ENCODE data around the gene PSG5. TPM values are rescaled to one million over a fixed set of nuclear protein-coding genes. Genes with fewer than 3 reads are reported as not detected.
"Not testable (repeated sequence)": the region's sequence is repeated elsewhere in the genome, so short reads cannot be mapped to it uniquely, and the experiment has no call there.

PSG5 gene
- total and polyA plus RNA-seq, 7 donors = not detected

DNA sequence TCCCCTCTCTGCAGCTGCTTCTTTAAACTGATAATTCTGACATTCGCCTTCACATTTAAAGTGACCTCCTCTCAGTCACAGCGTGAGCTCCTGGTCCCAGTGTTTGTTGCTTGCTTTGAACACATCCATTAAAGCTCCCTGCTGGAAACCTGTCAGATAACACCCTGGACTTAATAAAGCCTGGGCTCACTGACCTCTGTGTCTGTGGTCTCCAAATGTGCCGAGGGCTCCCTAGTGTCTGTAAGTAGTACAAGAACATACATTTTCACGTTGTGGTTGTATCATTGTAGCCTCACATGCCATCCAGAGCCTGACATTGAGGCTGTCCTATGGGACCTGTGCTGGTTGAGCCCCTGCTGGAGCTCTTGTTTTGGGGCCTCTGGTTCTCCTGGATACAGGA lies 21.7 kb upstream of the PSG5 start:
- no peak overlapping the region for H3K27ac ChIP-seq
- H3K27me3 ChIP-seq (ENCODE audit: insufficient read depth in 3 of 3, low read length in 2 of 3) = no peaks in the 10 kb centered on the region
- no peak for DNase-seq
- no peak for ATAC-seq
- H3K4me1 ChIP-seq = no peaks in the 10 kb centered on the region
- no peaks in the 10 kb centered on the region for H3K36me3 ChIP-seq (ENCODE audit: insufficient read depth in 1 of 2, low read depth in 1 of 2)
- intact Hi-C loops (cut with DNase I) = no loop called here
- H3K4me3 ChIP-seq = no peak overlapping the region
- WGBS, 3 donors = 36 to 57% (median 53%) methylated on average over 4 of the region's 4 CpGs
- TF ChIP-seq, protein P1, sequence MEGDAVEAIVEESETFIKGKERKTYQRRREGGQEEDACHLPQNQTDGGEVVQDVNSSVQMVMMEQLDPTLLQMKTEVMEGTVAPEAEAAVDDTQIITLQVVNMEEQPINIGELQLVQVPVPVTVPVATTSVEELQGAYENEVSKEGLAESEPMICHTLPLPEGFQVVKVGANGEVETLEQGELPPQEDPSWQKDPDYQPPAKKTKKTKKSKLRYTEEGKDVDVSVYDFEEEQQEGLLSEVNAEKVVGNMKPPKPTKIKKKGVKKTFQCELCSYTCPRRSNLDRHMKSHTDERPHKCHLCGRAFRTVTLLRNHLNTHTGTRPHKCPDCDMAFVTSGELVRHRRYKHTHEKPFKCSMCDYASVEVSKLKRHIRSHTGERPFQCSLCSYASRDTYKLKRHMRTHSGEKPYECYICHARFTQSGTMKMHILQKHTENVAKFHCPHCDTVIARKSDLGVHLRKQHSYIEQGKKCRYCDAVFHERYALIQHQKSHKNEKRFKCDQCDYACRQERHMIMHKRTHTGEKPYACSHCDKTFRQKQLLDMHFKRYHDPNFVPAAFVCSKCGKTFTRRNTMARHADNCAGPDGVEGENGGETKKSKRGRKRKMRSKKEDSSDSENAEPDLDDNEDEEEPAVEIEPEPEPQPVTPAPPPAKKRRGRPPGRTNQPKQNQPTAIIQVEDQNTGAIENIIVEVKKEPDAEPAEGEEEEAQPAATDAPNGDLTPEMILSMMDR (IDR thresholded peaks at IDR 0.05) = no peak
- H3K9me3 ChIP-seq = no peaks in the 10 kb centered on the region

DNA sequence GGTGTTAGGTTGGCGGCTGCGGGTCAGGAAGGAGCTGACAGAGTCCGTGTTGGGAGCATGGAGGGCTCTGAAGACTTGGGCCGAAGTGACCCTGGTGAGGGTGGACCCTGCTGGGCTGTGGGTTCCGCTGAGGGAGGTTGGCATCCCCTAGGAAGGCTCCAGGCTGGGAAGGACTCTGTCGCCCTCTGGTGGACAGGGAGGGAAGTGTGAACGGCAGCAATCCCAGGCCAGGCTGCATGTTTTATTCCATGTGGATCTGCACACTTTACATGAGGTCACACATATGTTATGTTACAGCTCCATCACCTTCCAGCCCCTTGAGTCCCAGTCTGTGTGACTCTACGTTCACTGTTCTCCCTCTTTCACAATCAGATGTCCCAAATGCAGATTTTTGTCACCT lies 20.8 kb upstream of the PSG5 start:
- H3K4me1 ChIP-seq; H3K27me3 ChIP-seq (ENCODE audit: insufficient read depth in 3 of 3, low read length in 2 of 3); H3K9me3 ChIP-seq; H3K36me3 ChIP-seq (ENCODE audit: insufficient read depth in 1 of 2, low read depth in 1 of 2); ATAC-seq; intact Hi-C loops (cut with DNase I); DNase-seq; H3K4me3 ChIP-seq; H3K27ac ChIP-seq: not testable (repeated sequence)
- 43 to 52% (median 52%) methylated on average over 6 to 8 of the region's 8 CpGs for WGBS, 3 donors
- TF ChIP-seq, protein P1 (IDR thresholded peaks at IDR 0.05) = peak; percentile 15

DNA sequence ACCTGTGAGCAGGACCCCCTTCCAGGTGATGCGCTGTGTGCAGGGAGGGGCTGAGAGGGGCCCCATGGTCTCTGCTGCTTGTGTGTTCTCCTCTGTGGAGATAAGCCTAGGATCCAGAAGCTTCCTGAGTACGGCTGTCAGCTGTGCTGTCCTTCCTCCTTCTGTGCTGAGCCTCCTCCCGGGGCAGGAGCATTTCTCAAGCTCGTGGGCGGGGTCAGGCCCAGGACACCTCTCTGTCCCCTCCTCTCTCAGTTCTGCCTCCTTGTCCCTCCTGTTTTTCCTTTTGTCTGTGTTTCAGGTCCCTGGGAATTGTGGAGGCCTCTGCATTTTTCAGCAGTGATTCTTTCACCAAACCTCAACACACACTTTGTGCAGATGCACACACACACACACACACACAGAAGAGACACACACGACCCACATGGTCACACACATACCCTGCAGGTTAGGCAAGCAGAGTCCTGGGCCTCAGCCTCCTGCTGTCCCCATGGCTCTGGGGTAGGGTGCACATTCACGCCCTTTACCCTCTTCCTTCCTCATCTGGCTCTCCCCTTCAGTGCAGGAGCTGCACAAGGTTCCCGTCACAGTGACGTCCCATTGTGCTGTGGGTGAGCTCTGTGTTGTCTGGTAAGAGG lies 19.3 kb upstream of the PSG5 start, which contains the start of gene PSG4:
Gene PSG4, minus strand, starts transcription at position 168 of the 635 bp plus-strand sequence. Its CDS starts 102 bp downstream, at position 66.
- H3K27ac ChIP-seq; H3K36me3 ChIP-seq (ENCODE audit: insufficient read depth in 1 of 2, low read depth in 1 of 2); intact Hi-C loops (cut with DNase I); H3K9me3 ChIP-seq; H3K4me1 ChIP-seq; H3K27me3 ChIP-seq (ENCODE audit: insufficient read depth in 3 of 3, low read length in 2 of 3); H3K4me3 ChIP-seq; ATAC-seq; DNase-seq: not testable (repeated sequence)
- WGBS, 3 donors = 40 to 57% (median 51%) methylated on average over 8 to 9 of the region's 9 CpGs

DNA sequence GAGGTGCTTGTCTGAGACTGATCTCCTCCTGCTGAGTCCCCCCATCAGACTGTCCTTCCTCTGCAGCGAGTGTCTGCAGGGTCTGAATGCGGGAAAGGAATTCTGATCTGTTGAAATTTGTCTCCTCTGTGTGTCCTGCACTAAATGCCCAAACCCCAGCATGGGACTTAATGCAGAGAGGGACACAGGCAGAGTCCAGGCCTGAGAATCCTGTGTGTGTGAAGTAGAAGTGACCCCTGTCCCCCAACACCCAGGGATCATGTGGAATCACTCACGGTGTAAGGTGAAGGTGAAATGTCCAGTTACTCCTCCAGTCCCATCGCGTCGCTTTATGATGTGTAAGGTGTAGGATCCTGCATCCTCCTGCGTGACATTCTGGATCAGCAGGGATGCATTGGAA lies 17.3 kb upstream of the PSG5 start:
- intact Hi-C loops (cut with DNase I) = not testable (repeated sequence)

DNA sequence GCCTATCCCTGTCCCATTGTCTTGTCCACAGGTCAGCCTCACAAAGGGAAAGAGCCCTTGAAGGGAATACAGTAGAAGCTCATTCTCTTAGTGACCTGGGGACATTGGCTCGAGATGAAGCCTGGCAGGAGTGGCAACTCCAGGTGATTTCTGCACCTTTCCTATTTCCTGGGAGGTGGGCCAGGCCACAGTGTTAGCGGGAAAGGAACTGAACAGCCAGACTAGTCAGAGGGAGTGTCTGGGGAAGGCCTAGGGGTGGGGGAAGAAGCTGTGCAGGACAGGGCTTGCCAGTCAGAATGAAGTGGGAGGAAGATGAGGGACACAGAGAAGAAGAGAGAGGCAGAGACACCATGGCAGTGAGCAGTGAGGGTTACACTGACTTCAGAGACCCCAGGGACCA lies 15.6 kb upstream of the PSG5 start:
- H3K27ac ChIP-seq; H3K36me3 ChIP-seq (ENCODE audit: insufficient read depth in 1 of 2, low read depth in 1 of 2); H3K4me1 ChIP-seq; ATAC-seq; DNase-seq; H3K27me3 ChIP-seq (ENCODE audit: insufficient read depth in 3 of 3, low read length in 2 of 3); intact Hi-C loops (cut with DNase I); H3K9me3 ChIP-seq; H3K4me3 ChIP-seq: not testable (repeated sequence)
- 56 to 65% (median 61%) methylated on average over 2 of the region's 2 CpGs for WGBS, 3 donors

More for the DNA sequence above, 17.3 kb upstream of the PSG5 start:
- ATAC-seq; H3K36me3 ChIP-seq (ENCODE audit: insufficient read depth in 1 of 2, low read depth in 1 of 2); H3K4me1 ChIP-seq; H3K4me3 ChIP-seq; DNase-seq; H3K9me3 ChIP-seq; H3K27me3 ChIP-seq (ENCODE audit: insufficient read depth in 3 of 3, low read length in 2 of 3); H3K27ac ChIP-seq: not testable (repeated sequence)
- WGBS, 3 donors = 84 to 93% (median 87%) methylated on average over 7 of the region's 7 CpGs

DNA sequence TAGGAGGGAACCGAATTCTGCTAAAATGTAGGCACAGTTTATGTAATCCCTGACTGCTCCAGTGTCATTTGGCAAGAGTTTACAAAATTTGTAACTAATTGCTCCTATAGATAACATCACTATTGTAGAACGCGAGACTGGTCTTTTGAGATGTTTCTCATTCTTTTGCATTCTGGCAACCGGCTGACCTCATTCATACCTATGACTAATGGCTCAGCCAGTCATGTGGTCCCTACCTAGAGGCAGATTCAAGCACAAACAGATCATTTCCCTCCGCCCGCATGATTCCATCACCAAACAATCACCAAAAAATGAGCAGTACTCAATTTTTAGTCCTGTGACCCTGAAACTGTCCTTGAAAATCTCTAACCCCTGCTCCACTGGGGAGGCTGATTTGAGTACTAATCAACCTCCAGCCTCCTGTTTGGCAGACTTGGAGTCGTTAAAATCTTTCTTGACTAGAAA lies 15.0 kb upstream of the PSG5 start:
- intact Hi-C loops (cut with DNase I); H3K27ac ChIP-seq; DNase-seq; H3K4me1 ChIP-seq; H3K27me3 ChIP-seq (ENCODE audit: insufficient read depth in 3 of 3, low read length in 2 of 3); H3K9me3 ChIP-seq; ATAC-seq; H3K36me3 ChIP-seq (ENCODE audit: insufficient read depth in 1 of 2, low read depth in 1 of 2); H3K4me3 ChIP-seq: not testable (repeated sequence)
- WGBS, 3 donors = 65 to 81% (median 71%) methylated on average over 7 of the region's 7 CpGs

DNA sequence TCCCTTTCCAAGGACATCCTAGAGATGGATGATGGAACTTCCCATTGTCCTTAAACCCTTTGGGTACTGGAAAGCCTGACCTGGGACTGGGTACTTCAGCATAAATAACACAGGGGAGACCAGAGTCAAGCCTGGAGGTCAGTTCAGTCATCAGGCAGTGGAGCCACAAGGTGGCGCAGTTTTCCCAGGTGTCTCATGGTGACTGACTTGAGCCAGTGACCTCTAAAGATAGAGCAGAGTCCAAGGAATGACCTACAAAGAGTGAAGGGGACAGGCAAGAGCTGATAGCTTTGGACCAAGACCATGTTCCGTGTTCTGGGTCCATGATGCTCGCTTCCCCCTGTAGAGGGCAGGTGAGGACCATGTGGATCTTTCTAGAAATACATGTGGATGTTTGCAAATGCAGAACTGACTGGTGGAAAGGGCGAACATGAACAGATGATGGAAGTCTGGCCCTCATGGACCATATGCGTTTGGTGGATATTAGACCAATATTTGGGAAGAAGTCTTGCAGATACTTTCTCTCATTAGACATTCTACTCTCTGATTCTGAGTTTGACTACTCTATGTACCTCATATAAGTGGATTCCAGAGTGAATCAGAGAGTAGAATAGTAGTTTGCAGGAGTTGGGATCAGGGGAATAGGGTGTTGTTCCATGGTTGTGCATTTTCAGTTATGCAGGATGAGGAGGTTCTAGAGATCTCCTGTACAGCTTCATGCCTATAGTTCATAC lies 12.5 kb upstream of the PSG5 start:
- 40 to 59% (median 55%) methylated on average over 5 of the region's 5 CpGs for WGBS, 3 donors
- H3K36me3 ChIP-seq (ENCODE audit: insufficient read depth in 1 of 2, low read depth in 1 of 2); DNase-seq; H3K9me3 ChIP-seq; ATAC-seq; H3K4me3 ChIP-seq; intact Hi-C loops (cut with DNase I); H3K27ac ChIP-seq; H3K4me1 ChIP-seq; H3K27me3 ChIP-seq (ENCODE audit: insufficient read depth in 3 of 3, low read length in 2 of 3): not testable (repeated sequence)

DNA sequence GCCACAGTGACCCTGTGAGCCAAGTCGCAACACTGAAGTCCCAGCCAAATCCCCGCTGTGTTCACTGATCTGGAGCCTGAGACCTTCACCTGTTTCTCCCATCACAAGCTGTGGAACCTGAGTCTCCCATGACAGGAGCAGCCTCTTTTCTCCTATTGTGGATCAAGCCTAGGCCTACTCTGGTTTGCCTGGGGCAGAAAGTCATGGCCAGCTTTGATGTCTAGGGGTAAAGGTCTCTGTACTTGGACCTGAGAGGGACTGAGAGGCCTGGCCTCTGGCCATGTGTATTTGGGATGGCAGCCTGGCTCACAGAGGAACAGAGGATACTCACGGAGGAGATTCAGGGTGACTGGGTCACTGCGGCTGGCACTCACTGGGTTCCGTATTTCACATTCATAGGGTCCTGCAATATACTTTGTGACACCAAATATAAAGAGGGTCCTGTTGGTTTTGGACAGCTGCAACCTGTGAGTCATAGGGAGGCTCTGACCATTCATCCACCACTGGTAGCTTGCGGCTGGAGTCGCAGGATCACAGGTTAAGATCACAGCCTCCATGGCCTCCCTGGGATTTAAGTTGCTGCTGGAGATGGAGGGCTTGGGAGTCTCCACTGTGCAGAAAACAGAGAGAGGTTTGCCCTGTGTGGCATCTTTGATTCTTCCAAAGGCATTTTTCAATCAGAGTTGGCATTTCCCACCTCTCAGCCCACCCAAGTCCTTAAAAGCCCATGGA lies 11.5 kb upstream of the PSG5 start:
- H3K9me3 ChIP-seq; H3K4me3 ChIP-seq; intact Hi-C loops (cut with DNase I); H3K27ac ChIP-seq; ATAC-seq; DNase-seq; H3K4me1 ChIP-seq; H3K27me3 ChIP-seq (ENCODE audit: insufficient read depth in 3 of 3, low read length in 2 of 3); H3K36me3 ChIP-seq (ENCODE audit: insufficient read depth in 1 of 2, low read depth in 1 of 2): not testable (repeated sequence)
- 77 to 87% (median 85%) methylated on average over 4 to 6 of the region's 7 CpGs for WGBS, 3 donors

DNA sequence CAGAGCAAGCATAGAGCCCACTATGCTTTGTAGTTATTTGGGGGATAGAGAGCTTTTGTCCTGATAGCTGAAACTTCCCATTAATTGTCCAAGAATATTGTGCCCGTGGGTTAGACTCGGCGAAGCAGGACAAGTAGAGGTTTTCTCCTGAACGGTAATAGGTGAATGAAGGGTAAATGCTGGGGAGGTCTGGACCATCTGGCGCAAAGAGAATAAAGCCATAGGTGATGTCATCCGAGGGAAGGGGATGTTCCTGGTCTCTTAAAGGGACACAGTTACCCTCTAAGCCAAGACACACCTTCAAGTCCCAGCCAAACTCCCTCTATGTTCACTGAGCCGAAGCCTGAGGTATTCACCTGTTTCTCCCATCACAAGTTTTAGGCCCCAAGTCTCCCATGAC lies 8.1 kb upstream of the PSG5 start:
- ATAC-seq; H3K27ac ChIP-seq; intact Hi-C loops (cut with DNase I); H3K36me3 ChIP-seq (ENCODE audit: insufficient read depth in 1 of 2, low read depth in 1 of 2); H3K4me1 ChIP-seq; H3K27me3 ChIP-seq (ENCODE audit: insufficient read depth in 3 of 3, low read length in 2 of 3); H3K9me3 ChIP-seq; DNase-seq; H3K4me3 ChIP-seq: not testable (repeated sequence)
- WGBS, 3 donors = 70 to 77% (median 70%) methylated on average over 7 of the region's 7 CpGs

Data from psoas muscle (tissue), 8 donors.